Activated CD4-positive, alpha-beta memory T cell treated with anti-CD3 and anti-CD28 coated beads, Interleukin-2, amount 10 ng/mL, durations not matched to agents 7 days and 5 days (primary cell): ENCODE results near the gene TMEM231. TPM values are rescaled to one million over a fixed set of nuclear protein-coding genes. Genes with fewer than 3 reads are reported as not detected.
"Not testable (repeated sequence)": the region's sequence is repeated elsewhere in the genome, so short reads cannot be mapped to it uniquely, and the experiment has no call there.

Experiments used
- CTCF ChIA-PET: fragments of 350-600 bp; sonication (Branson Sonifier 250); formaldehyde crosslinking; loops from one replicate; lab custom pipeline; 2021; ENCODE audit warnings: antibody characterized with exemption, inconsistent platforms; lab: Charles Lee
- POLR2A ChIA-PET: fragments of 350-600 bp; sonication (Branson Sonifier 250); formaldehyde crosslinking; loops from one replicate; lab custom pipeline; 2021; ENCODE audit warnings: antibody characterized with exemption; lab: Charles Lee
- DNase-seq: peaks from one replicate; pipeline ENCODE4 v3.0.0-alpha.2; 2020
- H3K27ac Mint-ChIP-seq: one replicate; pipeline ENCODE4 v1.8.0; 2021; ENCODE audit warnings: mild to moderate bottlenecking, mixed read lengths
- H3K27me3 Mint-ChIP-seq: one replicate; pipeline ENCODE4 v1.8.0; 2021; ENCODE audit warnings: mixed read lengths
- H3K36me3 Mint-ChIP-seq: one replicate; pipeline ENCODE4 v1.8.0; 2021; ENCODE audit warnings: low read depth, mixed read lengths
- H3K4me1 Mint-ChIP-seq: one replicate; pipeline ENCODE4 v1.8.0; 2021; ENCODE audit warnings: mixed read lengths
- H3K4me3 Mint-ChIP-seq: one replicate; pipeline ENCODE4 v1.8.0; 2021; ENCODE audit warnings: mild to moderate bottlenecking, mixed read lengths
- H3K9me3 Mint-ChIP-seq: one replicate; pipeline ENCODE4 v1.8.0; 2021; ENCODE audit warnings: mixed read lengths
- total RNA-seq, 2 experiments: library from RNA; stranded (reverse); gene quantifications; one replicate each; pipeline ENCODE4 v1.2.3, GENCODE V29; 2021

Gene TMEM231
- total RNA-seq, 2 experiments from 2014 or later: 1.9 to 2.0 TPM

DNA sequence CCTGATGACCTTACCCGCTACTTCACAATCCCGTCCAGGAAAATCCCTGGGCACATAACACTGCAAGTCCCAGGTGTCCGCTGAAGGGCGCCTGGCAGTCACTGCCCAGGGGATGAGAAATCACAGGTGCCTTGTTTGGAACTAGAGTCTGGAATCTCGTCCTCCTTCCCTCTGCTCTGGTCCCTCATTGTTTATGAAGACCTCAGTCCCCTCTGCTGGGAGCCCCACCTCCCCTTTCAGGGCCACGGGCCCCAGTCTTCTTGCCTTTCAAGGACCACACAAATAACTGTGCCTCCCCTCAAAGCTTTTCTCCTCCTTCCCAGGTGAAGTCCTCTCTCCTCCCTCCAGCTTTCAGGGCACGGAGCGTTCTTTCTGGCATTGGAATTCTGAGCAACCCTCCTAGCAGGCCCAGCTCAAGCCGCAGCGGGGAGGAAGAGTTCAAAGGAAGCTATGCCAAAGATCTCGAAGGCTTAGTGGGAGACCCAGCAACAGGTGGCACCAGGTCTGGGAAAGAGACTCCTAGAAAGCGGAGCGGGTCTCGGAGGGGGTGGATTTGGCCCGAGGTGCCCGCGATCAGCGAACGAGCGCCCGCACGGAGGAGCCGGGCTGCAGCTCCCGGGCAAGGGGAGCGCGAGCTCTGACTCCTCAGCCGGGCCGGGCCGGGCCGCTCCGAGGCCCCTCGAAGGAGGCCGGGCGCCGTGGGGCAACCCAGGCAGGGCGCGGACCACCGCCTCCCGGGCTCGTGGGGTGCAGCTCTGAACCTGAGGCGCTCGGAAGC, 39.7 kb downstream of the TMEM231 start:
- H3K36me3 Mint-ChIP-seq, H3K27ac Mint-ChIP-seq, H3K27me3 Mint-ChIP-seq, H3K9me3 Mint-ChIP-seq: not testable (repeated sequence)
- peak; percentile 30 for DNase-seq
- Mint-ChIP-seq H3K4me1 (peaks cover 13% of the 10 kb centered on the region), H3K4me3 (peak overlapping the region; percentile 72)
- ChIA-PET CTCF (interaction anchor here (0.7 to 4.3 kb wide), 33 partner anchors 10 to 317 kb away, joined by 3 to 17 read pairs (median 5); partner anchors contain the start of genes ADAT1, CFDP1, CHST6 and GABARAPL2), POLR2A (interaction anchor here (1.0 to 2.3 kb wide), 4 partner anchors 47 to 132 kb away, joined by 3 to 25 read pairs (median 8); partner anchors contain the start of genes ADAT1, KARS1 and TERF2IP)

DNA sequence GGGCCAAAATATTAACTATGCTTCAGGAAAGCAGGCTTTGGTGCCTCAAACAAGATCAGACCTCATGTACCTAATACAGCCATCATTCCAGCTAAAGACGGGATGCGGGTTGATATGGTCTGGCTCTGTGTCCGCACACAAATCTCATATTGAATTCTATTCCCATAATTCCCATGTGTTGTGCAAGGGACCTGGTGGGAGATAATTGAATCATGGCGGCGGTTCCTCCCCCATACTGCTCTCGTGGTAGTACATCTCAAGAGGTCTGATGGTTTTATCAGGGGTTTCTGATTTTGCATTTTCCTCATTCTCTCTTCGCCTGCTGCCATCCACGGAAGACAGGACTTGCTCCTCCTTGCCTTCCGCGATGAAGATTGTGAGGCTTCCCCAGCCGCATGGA, 41.8 kb downstream of the TMEM231 start:
- Mint-ChIP-seq H3K27ac (no peak overlapping the region), H3K27me3 (peaks cover 1% of the 10 kb centered on the region), H3K9me3 (no peaks in the 10 kb centered on the region), H3K4me3 (no peak overlapping the region), H3K36me3 (no peaks in the 10 kb centered on the region), H3K4me1 (peaks cover 13% of the 10 kb centered on the region)
- POLR2A ChIA-PET: no interaction called here
- CTCF ChIA-PET: no interaction called here
- DNase-seq: no peak

DNA sequence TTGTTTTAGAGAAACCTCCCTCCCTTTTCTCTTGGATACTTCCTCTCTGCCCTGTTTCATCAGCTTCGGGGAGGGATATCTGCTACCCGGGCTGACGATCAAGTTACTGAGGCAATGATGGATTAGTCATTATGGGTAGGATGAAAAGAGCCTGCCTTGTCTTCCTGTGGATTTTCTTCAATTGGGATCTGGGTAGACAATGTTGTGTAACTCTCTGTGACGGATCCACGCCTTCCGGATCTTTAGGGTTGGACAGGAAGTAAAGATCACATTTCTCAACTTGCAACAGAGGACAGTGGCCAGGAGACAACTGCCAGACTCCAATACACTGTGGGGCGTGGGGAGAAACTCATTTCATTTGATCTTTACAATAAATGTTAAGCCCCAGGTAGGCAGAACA, 49.5 kb downstream of the TMEM231 start:
- Mint-ChIP-seq H3K9me3 (no peaks in the 10 kb centered on the region), H3K4me3 (no peak overlapping the region), H3K27me3 (peaks cover 23% of the 10 kb centered on the region), H3K36me3 (no peaks in the 10 kb centered on the region), H3K4me1 (no peaks in the 10 kb centered on the region), H3K27ac (no peak overlapping the region)
- CTCF ChIA-PET: interaction anchor here (3.0 kb wide), 1 partner anchor 11 kb away, joined by 14 read pairs; no protein-coding TSS in a partner anchor
- DNase-seq: no peak
- POLR2A ChIA-PET: no interaction called here

DNA sequence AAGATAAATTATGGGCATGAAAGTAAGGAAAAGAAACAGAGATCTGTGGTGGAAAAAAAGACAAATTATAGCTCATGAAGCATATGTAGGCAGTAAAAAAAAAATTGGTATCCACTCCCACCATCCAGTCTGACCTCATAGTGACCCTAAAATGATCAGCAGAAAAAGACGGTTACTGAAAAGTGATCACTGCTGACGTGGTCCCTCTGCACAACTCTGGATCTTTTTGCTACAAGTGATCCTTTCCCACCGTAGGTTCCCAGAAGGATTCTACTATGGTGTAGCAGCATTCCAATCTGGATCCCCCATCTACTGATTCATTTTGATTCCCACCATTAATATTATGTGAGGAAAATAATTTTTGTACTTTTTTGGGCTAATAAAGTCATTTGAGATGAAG, 49.9 kb downstream of the TMEM231 start:
- H3K9me3 Mint-ChIP-seq: no peaks in the 10 kb centered on the region
- ChIA-PET CTCF (interaction anchor here (0.8 to 3.0 kb wide), 3 partner anchors 9 to 41 kb away, joined by 3 to 14 read pairs (median 4); no protein-coding TSS in a partner anchor), POLR2A (no interaction called here)
- no peak overlapping the region for H3K27ac Mint-ChIP-seq
- no peak overlapping the region for H3K4me3 Mint-ChIP-seq
- no peaks in the 10 kb centered on the region for H3K36me3 Mint-ChIP-seq
- H3K27me3 Mint-ChIP-seq: peaks cover 23% of the 10 kb centered on the region
- DNase-seq: no peak
- no peaks in the 10 kb centered on the region for H3K4me1 Mint-ChIP-seq

DNA sequence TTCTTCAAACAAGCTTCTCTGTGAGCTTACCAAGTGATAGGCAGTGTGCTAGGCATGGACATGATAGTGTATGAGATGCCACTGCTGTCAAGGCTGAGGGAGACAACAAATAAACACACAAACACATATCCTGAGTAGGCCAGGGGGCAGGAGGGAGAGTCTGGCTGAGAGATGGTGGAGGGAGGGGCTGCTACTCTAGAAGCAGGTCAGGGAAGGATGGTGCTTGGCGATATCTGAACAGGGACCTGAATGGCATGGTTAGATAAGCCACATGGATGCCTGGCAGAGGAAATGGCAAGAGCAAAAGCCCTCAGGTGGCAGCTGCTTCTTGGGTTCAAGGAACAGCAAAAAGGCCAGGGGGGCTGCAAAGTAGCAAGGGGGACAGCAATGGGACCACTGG, 52.3 kb downstream of the TMEM231 start:
- H3K4me3 Mint-ChIP-seq: no peak overlapping the region
- ChIA-PET POLR2A (no interaction called here), CTCF (interaction anchor here (0.9 kb wide), 1 partner anchor 731 kb away, joined by 3 read pairs; no protein-coding TSS in a partner anchor)
- H3K27ac Mint-ChIP-seq: no peak overlapping the region
- no peaks in the 10 kb centered on the region for H3K4me1 Mint-ChIP-seq
- peaks cover 25% of the 10 kb centered on the region for H3K27me3 Mint-ChIP-seq
- no peak for DNase-seq
- no peaks in the 10 kb centered on the region for H3K36me3 Mint-ChIP-seq
- no peaks in the 10 kb centered on the region for H3K9me3 Mint-ChIP-seq

DNA sequence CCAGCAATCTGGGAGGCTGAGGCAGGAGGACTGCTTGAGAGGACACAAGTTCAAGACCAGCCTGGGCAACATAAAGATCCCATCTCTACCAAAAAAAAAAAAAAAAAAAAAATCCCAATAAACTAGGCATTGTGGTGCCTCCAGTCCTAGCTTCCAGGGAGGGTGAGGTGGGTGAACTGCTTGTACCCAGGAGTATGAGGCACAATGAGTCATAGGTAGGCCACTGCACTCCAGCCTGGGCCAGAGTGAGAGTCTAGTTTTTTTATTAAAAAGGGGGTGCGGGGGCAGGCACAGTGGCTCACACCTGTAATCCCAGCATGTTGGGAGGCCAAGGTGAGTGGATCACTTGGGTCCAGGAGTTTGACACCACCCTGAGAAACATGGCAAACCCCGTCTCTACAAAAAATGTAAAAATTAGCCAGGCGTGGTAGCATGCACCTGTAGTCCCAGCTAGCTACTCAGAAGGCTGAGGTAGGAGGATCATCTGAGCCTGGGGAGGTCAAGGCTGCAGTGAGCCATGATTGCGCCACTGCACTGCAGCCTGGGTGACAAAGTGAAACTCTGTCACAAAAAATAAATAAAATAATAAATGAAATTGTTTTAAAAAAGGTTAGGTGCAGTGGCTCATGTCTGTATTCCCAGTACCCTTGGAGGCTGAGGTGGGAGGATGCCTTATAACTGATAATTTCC, 53.0 kb downstream of the TMEM231 start:
- Mint-ChIP-seq H3K27ac (no peak overlapping the region), H3K4me3 (no peak overlapping the region), H3K27me3 (peaks cover 20% of the 10 kb centered on the region), H3K4me1 (no peaks in the 10 kb centered on the region), H3K36me3 (no peaks in the 10 kb centered on the region), H3K9me3 (no peaks in the 10 kb centered on the region)
- CTCF ChIA-PET: interaction anchor here (0.9 to 1.3 kb wide), 2 partner anchors 32 to 730 kb away, joined by 3 read pairs; no protein-coding TSS in a partner anchor
- DNase-seq: no peak
- POLR2A ChIA-PET: no interaction called here

DNA sequence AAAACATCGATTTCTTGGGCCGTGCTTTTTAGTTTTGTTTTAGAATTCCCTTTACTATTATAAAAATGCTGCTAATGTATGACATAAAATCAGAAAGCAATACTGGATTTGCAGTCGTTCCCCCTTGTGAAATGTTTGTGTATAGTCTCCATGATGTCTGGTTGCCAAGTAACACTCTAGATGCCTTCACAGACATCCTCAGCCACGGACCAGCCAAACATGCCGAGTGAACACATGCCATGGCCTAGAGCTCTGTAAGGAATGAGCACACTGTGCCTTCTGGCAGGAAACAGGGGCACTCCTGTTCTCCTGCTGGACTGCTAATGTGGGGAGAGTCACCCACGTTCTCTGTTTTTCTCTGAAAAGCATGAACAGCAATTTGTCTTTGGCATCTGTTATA, 54.2 kb downstream of the TMEM231 start:
- H3K4me3 Mint-ChIP-seq, DNase-seq, H3K9me3 Mint-ChIP-seq, H3K36me3 Mint-ChIP-seq, H3K27ac Mint-ChIP-seq, H3K4me1 Mint-ChIP-seq, CTCF ChIA-PET, POLR2A ChIA-PET: not testable (repeated sequence)
- peaks cover 26% of the 10 kb centered on the region for H3K27me3 Mint-ChIP-seq

DNA sequence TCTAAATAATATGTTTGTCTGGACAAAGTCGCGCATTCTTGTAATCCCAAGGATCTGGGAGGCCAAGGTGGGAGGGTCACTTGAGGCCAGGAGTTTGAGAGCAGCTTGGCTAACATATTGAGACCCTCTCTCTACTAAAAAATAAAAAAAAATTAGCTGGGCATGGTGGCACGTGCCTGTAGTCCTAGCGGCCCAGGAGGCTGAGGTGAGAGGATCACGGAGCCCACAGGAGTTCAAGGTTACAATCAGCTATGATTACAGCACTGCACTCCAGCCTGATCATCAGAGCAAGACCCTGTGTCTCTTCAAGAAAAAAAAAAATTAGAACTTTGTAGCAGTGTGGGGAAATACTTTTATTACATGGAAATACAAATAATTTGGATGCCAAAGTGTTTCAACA, 54.7 kb downstream of the TMEM231 start:
- Mint-ChIP-seq H3K4me3 (no peak overlapping the region), H3K36me3 (no peaks in the 10 kb centered on the region), H3K27ac (no peak overlapping the region), H3K27me3 (peaks cover 21% of the 10 kb centered on the region), H3K9me3 (no peaks in the 10 kb centered on the region), H3K4me1 (no peaks in the 10 kb centered on the region)
- CTCF ChIA-PET: no interaction called here
- no peak for DNase-seq
- POLR2A ChIA-PET: no interaction called here

DNA sequence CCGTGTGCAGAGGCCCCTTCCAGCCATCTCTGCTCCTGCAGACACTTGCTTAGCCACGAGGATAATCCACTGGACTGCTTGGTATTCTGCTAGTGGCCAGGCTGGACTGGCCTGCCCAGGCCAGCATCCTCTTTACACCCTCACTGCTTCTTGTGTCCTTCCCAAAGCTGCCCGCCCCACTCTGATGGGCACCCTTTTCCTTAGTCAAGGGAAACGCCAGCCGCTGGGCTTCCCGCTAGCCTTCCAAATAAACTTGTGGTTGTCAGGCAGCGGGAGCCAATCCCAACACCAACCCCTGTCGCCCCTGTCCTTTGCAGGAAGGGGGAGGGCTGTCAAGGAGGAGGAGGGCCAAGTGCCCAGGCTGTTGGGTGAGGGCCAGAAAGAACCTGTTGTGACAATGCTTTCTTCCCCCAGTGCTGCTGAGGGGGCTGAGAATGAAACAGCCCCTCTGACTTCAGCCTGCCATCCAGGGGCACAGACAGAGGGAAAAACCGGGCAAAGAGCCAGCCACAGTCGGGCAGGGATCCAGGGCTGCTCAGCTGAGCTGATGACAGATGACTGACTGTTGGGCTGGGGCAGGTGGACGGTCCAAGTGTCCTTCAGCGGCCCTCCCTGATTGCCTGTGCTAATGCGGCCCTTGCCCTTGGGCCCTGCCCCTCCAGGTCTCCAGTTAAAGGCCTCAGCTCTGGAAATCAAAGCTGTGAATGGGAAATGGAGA, 57.3 kb downstream of the TMEM231 start:
- H3K27ac Mint-ChIP-seq, H3K4me3 Mint-ChIP-seq, DNase-seq, H3K36me3 Mint-ChIP-seq, POLR2A ChIA-PET, H3K4me1 Mint-ChIP-seq, H3K9me3 Mint-ChIP-seq: not testable (repeated sequence)
- CTCF ChIA-PET: interaction anchor here (0.6 kb wide), 1 partner anchor 29 kb away, joined by 3 read pairs; no protein-coding TSS in a partner anchor
- peaks cover 26% of the 10 kb centered on the region for H3K27me3 Mint-ChIP-seq

DNA sequence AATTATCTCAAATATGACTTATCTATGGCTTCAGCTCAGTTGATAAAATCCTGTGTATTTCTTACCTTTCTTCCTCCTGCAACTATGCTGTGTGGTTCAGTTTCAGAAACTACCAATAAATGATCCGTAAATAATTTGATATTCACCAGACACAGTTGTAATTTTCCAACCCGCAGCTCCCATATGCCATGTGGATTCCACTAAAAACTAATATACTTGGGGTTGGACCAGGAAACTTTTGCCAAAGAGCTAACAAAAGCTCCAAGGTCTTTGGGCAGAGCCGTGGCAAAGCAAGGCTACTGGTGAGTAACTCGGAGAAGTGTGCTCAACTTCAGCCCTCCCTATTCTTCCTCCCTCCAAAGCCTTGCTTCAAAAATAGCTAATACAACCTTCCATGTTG, 58.5 kb downstream of the TMEM231 start:
- Mint-ChIP-seq H3K36me3 (no peaks in the 10 kb centered on the region), H3K27me3 (peaks cover 28% of the 10 kb centered on the region), H3K4me1 (peaks cover 8% of the 10 kb centered on the region), H3K4me3 (no peak overlapping the region), H3K9me3 (no peaks in the 10 kb centered on the region), H3K27ac (no peak overlapping the region)
- ChIA-PET CTCF (interaction anchor here (1.1 kb wide), 1 partner anchor 20 kb away, joined by 3 read pairs; no protein-coding TSS in a partner anchor), POLR2A (interaction anchor here (0.8 kb wide), 1 partner anchor 69 kb away, joined by 3 read pairs; no protein-coding TSS in a partner anchor)
- no peak for DNase-seq

DNA sequence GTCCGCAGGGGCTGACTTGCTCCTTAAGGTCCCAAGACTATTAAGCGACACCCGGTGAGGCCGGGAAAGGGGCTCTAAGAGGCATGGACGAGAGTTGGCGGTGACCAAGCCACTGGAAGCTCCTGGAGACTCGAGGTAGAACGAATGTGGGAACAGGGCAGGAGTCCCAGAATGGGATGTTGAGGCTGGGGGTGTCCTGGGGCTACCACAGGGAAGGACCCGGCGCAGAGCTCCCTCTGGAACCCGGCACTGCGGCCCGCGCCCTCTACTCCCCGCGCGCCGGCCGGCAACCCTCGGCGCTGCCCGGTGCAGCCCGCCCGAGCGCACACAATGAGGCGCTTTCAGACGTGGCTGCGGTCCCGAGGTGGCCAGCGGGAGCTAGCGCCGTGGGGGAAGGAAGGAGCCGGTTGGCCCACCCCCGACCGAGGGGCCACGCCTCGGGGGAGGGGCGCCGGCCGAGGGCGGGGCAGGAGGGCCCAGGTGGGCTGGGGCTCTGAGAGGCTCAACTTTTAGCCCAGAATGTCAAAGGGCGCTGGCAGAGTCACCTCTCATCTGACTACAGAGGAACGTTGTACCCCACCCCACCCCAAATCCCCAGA, 60.9 kb downstream of the TMEM231 start, which contains the start of gene CHST6:
CHST6 (minus strand) TSS at position 366 of the 599 bp plus-strand sequence. CDS start 15,613 bp downstream, outside the sequence.
- Mint-ChIP-seq H3K4me3 (no peak within 1 kb of the TSS), H3K9me3 (no peaks in the 10 kb centered on the region), H3K27ac (no peak within 1 kb of the TSS), H3K4me1 (peaks cover 8% of the 10 kb centered on the region), H3K36me3 (no peaks in the 10 kb centered on the region), H3K27me3 (peaks cover 28% of the 10 kb centered on the region)
- CTCF ChIA-PET: interaction anchor here (1.0 kb wide), 1 partner anchor 22 kb away, joined by 5 read pairs; no protein-coding TSS in a partner anchor
- POLR2A ChIA-PET: no interaction called here
- peak; percentile 20 for DNase-seq

DNA sequence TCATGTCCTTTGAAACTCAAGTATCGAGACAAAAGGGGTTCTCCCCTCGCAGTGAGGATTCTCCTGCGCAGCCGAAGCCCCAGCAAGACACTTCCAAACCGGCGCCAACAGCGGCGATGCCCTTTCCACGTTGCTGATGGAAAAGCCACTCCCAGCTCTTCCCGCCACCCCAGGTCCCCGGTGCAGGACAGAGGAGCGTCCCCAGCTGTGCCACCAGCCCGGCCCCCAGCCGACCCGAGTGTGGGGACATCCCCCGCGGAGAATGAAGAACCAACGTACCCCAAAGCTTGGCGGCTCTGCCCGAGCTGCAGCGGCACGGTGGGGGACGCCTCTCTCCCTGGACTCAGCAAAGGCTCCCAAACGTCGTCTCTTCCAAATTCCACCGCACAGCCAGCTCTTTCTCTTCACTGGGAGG, 61.4 kb downstream of the TMEM231 start:
- DNase-seq: no peak
- ChIA-PET CTCF (interaction anchor here (1.0 kb wide), 1 partner anchor 23 kb away, joined by 5 read pairs; no protein-coding TSS in a partner anchor), POLR2A (no interaction called here)
- no peak overlapping the region for H3K4me3 Mint-ChIP-seq
- H3K9me3 Mint-ChIP-seq: no peaks in the 10 kb centered on the region
- H3K27ac Mint-ChIP-seq: no peak overlapping the region
- H3K4me1 Mint-ChIP-seq: peaks cover 8% of the 10 kb centered on the region
- H3K27me3 Mint-ChIP-seq: peaks cover 26% of the 10 kb centered on the region
- H3K36me3 Mint-ChIP-seq: no peaks in the 10 kb centered on the region
